Retinal pigment epithelial cell (primary cell): Measurements from ENCODE around the gene ZBTB46.
A peak's percentile ranks its signal among the peaks of the same experiment; 100 is the strongest.

Experiments
- DNase-seq: peaks from one replicate; pipeline ENCODE4 v3.0.0-alpha.2; 2010; ENCODE audit warnings: low read depth
- H3K4me3 ChIP-seq: 2 replicates; pipeline ENCODE4 v1.5.1; 2011; ENCODE audit warnings: mild to moderate bottlenecking, low read length, control low read depth, moderate library complexity
- TF ChIP-seq, protein P1 (sequence below): conservative IDR thresholded peaks from 2 replicates; pipeline ENCODE4 v1.5.1; 2011; ENCODE audit warnings: low read depth, low read length, control low read depth, inconsistent platforms

ZBTB46 gene

DNA sequence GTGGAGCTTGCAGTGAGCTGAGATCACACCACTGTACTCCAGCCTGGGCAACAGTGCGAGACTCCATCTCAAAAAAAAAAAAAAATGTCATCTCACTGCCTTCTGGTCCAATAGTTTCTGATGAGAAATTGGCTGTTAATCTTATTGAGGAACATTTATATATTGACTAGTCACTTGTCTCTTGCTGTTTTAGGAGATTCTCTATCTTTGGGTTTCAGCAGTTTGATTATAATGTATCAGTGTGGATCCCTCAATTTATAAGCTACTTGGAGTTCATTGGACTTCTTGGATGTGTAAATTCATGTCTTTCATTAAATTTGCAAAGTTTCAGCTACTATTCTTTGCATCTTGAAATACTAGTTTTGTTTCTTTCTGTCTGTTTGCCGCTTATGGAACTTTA, 112.1 kb downstream of the ZBTB46 start:
- TF ChIP-seq, protein P1, sequence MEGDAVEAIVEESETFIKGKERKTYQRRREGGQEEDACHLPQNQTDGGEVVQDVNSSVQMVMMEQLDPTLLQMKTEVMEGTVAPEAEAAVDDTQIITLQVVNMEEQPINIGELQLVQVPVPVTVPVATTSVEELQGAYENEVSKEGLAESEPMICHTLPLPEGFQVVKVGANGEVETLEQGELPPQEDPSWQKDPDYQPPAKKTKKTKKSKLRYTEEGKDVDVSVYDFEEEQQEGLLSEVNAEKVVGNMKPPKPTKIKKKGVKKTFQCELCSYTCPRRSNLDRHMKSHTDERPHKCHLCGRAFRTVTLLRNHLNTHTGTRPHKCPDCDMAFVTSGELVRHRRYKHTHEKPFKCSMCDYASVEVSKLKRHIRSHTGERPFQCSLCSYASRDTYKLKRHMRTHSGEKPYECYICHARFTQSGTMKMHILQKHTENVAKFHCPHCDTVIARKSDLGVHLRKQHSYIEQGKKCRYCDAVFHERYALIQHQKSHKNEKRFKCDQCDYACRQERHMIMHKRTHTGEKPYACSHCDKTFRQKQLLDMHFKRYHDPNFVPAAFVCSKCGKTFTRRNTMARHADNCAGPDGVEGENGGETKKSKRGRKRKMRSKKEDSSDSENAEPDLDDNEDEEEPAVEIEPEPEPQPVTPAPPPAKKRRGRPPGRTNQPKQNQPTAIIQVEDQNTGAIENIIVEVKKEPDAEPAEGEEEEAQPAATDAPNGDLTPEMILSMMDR: no peak
- DNase-seq: no peak

GRCh38 chr20:63714858-63715257, 116.2 kb downstream of the ZBTB46 start:
- no peak for DNase-seq
- TF ChIP-seq, protein P1: no peak
- H3K4me3 ChIP-seq: no peak overlapping the region

More for the DNA sequence above, 112.1 kb downstream of the ZBTB46 start:
- no peak overlapping the region for H3K4me3 ChIP-seq

- H3K4me3 ChIP-seq: no peak overlapping the region
- no peak for DNase-seq
- TF ChIP-seq, protein P1: no peak
These were observed 118.9 kb downstream of the ZBTB46 start for GRCh38 chr20:63712191-63712590.

DNA sequence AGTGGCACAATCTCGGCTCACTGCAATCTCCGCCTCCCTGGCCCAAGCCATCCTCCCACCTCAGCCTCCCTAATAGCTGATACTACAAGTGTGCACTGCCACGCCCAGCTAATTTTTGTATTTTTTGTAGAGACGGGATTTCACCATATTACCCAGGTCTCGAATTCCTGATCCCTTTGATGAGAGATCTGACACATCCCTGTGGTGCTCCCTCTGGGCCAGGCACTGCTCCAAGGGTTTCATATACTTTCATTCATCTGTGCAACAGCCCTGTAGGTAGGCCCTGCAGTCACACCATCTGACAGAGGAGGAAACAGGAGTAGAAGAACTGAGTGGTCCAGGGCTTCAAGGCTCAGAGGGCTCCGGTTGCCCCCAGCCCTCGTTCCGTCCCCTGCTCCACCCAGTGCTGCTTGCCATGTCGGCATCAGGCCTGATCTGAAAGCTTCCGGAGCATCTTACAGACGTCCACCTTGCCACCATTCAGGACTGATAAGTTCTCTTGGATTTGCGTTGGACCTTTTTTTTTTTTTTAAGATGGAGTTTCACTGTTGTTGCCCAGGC, 119.9 kb downstream of the ZBTB46 start:
- TF ChIP-seq, protein P1: no peak
- no peak overlapping the region for H3K4me3 ChIP-seq
- DNase-seq: no peak

GRCh38 chr20:63709149-63709527, 121.9 kb downstream of the ZBTB46 start:
- H3K4me3 ChIP-seq: peak overlapping the region; percentile 76
- no peak for DNase-seq
- TF ChIP-seq, protein P1: no peak

DNA sequence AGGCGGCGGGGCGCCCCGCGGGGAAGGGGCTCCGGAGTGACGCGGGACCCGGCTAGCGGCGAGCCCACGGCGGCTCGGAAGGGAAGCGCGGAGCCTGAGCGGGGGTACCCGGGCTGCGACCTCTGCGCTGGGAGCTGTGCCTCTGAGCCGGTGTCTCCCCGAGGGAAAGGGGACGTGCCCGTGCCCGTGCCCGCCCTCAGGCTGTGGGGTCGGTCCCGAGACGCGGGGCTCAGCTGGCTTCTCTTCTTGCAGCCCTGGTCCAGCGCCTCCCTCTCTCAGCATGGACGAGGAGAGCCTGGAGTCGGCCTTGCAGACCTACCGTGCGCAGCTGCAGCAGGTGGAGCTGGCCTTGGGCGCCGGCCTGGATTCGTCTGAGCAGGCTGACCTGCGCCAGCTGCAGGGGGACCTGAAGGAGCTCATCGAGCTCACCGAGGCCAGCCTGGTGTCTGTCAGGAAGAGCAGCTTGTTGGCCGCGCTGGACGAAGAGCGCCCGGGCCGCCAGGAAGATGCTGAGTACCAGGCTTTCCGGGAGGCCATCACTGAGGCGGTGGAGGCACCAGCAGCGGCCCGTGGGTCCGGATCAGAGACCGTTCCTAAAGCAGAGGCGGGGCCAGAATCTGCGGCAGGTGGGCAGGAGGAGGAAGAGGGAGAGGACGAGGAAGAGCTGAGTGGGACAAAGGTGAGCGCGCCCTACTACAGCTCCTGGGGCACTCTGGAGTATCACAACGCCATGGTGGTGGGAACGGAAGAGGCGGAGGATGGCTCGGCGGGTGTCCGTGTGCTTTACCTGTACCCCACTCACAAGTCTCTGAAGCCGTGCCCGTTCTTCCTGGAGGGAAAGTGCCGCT, 122.5 kb downstream of the ZBTB46 start:
- DNase-seq: no peak
- TF ChIP-seq, protein P1: no peak
- H3K4me3 ChIP-seq: peak overlapping the region; percentile 76

GRCh38 chr20:63707558-63708300, 123.3 kb downstream of the ZBTB46 start, which contains the start of the genes ARFRP1 and ZGPAT:
TSS of gene ARFRP1 (minus strand) at chr20:63707976. CDS start at chr20:63707091, 885 bp downstream.
TSS of gene ZGPAT (plus strand) at chr20:63708039. CDS start at chr20:63708581, 542 bp downstream.
- peak; percentile 35 for DNase-seq

More at GRCh38 chr20:63707558-63708300, 123.3 kb downstream of the ZBTB46 start, which contains the start of the genes ARFRP1 and ZGPAT:
- peak within 1 kb of the TSS; percentile 76 for H3K4me3 ChIP-seq
- TF ChIP-seq, protein P1: no peak
